Ovary (tissue), 3 donors: ENCODE measurements around the gene ZNF771.

Source experiments
- CTCF ChIP-seq, 3 donors: fragments of 450-650 bp in 2 of 3; fragments of 200-600 bp in 1 of 3; IDR thresholded peaks; one replicate each; pipeline versions ENCODE4 v1.5.1 to v1.8.0; 2016 to 2022; ENCODE audit warnings: antibody characterized with exemption in 3 of 3, mild to moderate bottlenecking in 1 of 3
- EP300 ChIP-seq: sonication (generic); formaldehyde crosslinking; IDR thresholded peaks from one replicate; pipeline ENCODE4 v1.6.1; 2017; ENCODE audit warnings: antibody characterized with exemption
- POLR2A ChIP-seq: fragments of 450-650 bp; IDR thresholded peaks from one replicate; pipeline ENCODE4 v1.6.1; 2017; ENCODE audit warnings: antibody characterized with exemption, mild to moderate bottlenecking, moderate library complexity
- donor health status: DM: no; HTN: no; CAD: no.

- TF ChIP-seq EP300 (no peak), CTCF (IDR thresholded peaks at IDR 0.05) (no peak), POLR2A (no peak)
Observed at GRCh38 chr16:30368792-30369090, 38.7 kb upstream of the ZNF771 start.
